GM23248 (cell line): ENCODE results near the gene HTRA1.

Source experiments
- EZH2 ChIP-seq: fragments of 200-600 bp; sonication (generic); IDR thresholded peaks from 2 replicates; pipeline ENCODE4 v1.6.1; 2018; ENCODE audit warnings: antibody characterized with exemption, mild to moderate bottlenecking; ENCODE audit not compliant: insufficient read depth, poor library complexity, severe bottlenecking
- EZH2phosphoT487 ChIP-seq: fragments of 200-600 bp; sonication (generic); IDR thresholded peaks from 2 replicates; pipeline ENCODE4 v1.6.1; 2018; ENCODE audit warnings: antibody characterized with exemption, moderate library complexity, mild to moderate bottlenecking, low read depth; ENCODE audit not compliant: insufficient read depth

DNA sequence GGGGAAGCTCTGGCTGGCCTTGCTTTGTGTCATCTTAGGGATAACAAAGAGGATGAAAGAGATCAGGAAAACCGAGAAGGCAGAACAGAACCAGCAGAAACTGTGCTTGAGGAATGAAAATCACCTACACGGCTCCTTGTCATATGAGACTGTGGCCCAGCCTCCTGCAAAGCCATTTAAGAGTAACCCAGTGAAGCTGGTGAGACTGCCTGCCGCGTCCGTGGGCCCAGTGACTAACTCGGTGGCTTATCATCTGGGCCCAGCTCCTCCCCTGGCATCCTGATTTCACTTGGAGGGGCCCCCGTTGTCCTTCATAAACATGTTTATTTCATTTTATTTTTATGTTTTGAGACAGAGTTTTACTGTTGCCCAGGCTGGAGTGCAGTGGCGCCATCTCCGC, 30.7 kb downstream of the HTRA1 start:
- TF ChIP-seq EZH2 (no peak), EZH2phosphoT487 (no peak)
